GM12878 (cell line): ENCODE data around the gene RIT2. TPM values are rescaled to one million over a fixed set of nuclear protein-coding genes. Genes with fewer than 3 reads are reported as not detected.

Source experiments
- ATAC-seq: fragments of 200-7000 bp; cut with Tn5 transposase; 3 replicates; pipeline ENCODE4 v1.9.1; 2020; ENCODE audit warnings: mild to moderate bottlenecking, moderate library complexity
- BruUV-seq: library from RNA; stranded (reverse); fragments of 400-500 nt; replicated peaks from 2 replicates; lab custom pipeline; 2021; lab: Mats Ljungman, UMichigan
- CTCF ChIA-PET: fragments of 300-600 bp; sonication (Branson Sonifier 250); formaldehyde crosslinking; extraction: SDS; loops from one replicate; lab custom pipeline; 2021; ENCODE audit warnings: inconsistent platforms; lab: Yijun Ruan, JAX
- POLR2A ChIA-PET: fragments of 350-600 bp; formaldehyde crosslinking; extraction: SDS; loops from one replicate; lab custom pipeline; 2021; ENCODE audit warnings: inconsistent platforms; lab: Charles Lee
- RAD21 ChIA-PET: fragments of 300-600 bp; sonication (Branson Sonifier 250); formaldehyde crosslinking; loops from one replicate; lab custom pipeline; 2023; ENCODE audit warnings: antibody characterized with exemption; ENCODE audit not compliant: unreplicated experiment; lab: Charles Lee
- SMC1A ChIA-PET: fragments of 300-600 bp; sonication (Branson Sonifier 250); formaldehyde crosslinking; loops from one replicate; lab custom pipeline; 2023; ENCODE audit not compliant: unreplicated experiment, uncharacterized antibody; lab: Charles Lee
- DNase-seq: peaks from one replicate; pipeline ENCODE4 v3.0.0-alpha.2; 2011; ENCODE audit warnings: low read depth, low spot score
- FAIRE-seq: peaks from 3 replicates; lab custom pipeline; 2011; peaks lifted over from hg19 to GRCh38; lab: Jason Lieb, UNC
- H2AFZ ChIP-seq: 2 replicates; pipeline ENCODE4 v1.6.0; 2011; ENCODE audit warnings: low read depth, low read length, control low read depth; ENCODE audit not compliant: control insufficient read depth
- H3K27ac ChIP-seq: 2 replicates; pipeline ENCODE4 v1.5.1; 2011; ENCODE audit warnings: control low read depth; ENCODE audit not compliant: control insufficient read depth, insufficient read depth
- H3K27me3 ChIP-seq, 2 experiments: replicated peaks in 1 of 2; 2 replicates each; pipeline versions ENCODE4 v1.6.0 to v1.6.1; 2011; ENCODE audit warnings: low read length in 1 of 2; ENCODE audit not compliant: control insufficient read depth in 2 of 2, insufficient read depth in 2 of 2
- H3K36me3 ChIP-seq, 2 experiments: 2 replicates each; pipeline ENCODE4 v1.5.1; 2011; ENCODE audit warnings: low read length in 1 of 2; ENCODE audit not compliant: control insufficient read depth in 2 of 2, insufficient read depth in 2 of 2
- H3K4me1 ChIP-seq: 2 replicates; pipeline ENCODE4 v1.6.1; 2011; ENCODE audit warnings: mild to moderate bottlenecking, low read length, moderate library complexity, mixed read lengths; ENCODE audit not compliant: control insufficient read depth, insufficient read depth
- H3K4me2 ChIP-seq: 2 replicates; pipeline ENCODE4 v1.6.0; 2011; ENCODE audit warnings: control low read depth; ENCODE audit not compliant: control insufficient read depth, insufficient read depth
- H3K4me3 ChIP-seq: fragments of 200-600 bp; sonication (generic); 2 replicates; pipeline ENCODE4 v1.5.1; 2016
- H3K79me2 ChIP-seq: 2 replicates; pipeline ENCODE4 v1.6.0; 2011; ENCODE audit warnings: low read length; ENCODE audit not compliant: control insufficient read depth, insufficient read depth
- H3K9ac ChIP-seq: 2 replicates; pipeline ENCODE4 v1.8.0; 2011; ENCODE audit warnings: low read length, control low read depth, mixed read lengths; ENCODE audit not compliant: control insufficient read depth, insufficient read depth
- H3K9me3 ChIP-seq: replicated peaks from 3 replicates; pipeline ENCODE4 v1.5.1; 2011; ENCODE audit warnings: mild to moderate bottlenecking, low read length; ENCODE audit not compliant: control insufficient read depth, insufficient read depth
- H4K20me1 ChIP-seq: 2 replicates; pipeline ENCODE4 v1.6.0; 2011; ENCODE audit not compliant: control insufficient read depth, insufficient read depth
- ASH2L ChIP-seq: fragments of 300-600, 200-600 bp; sonication (generic); IDR thresholded peaks from 2 replicates; pipeline ENCODE4 v1.6.1; 2017; ENCODE audit warnings: low read depth, mild to moderate bottlenecking, borderline replicate concordance
- BACH1 ChIP-seq: fragments of 450-650 bp; IDR thresholded peaks from 2 replicates; pipeline ENCODE4 v1.6.1; 2017; ENCODE audit warnings: mild to moderate bottlenecking, borderline replicate concordance
- BCL11A ChIP-seq: IDR thresholded peaks from 2 replicates; pipeline ENCODE4 v1.6.1; 2011; ENCODE audit warnings: low read depth, low read length
- BRCA1 ChIP-seq: IDR thresholded peaks from 2 replicates; pipeline ENCODE4 v1.6.1; 2011; ENCODE audit warnings: low read depth, low read length, improper control_type of control experiment
- CUX1 ChIP-seq: IDR thresholded peaks from 2 replicates; pipeline ENCODE4 v1.6.1; 2012; ENCODE audit warnings: improper control_type of control experiment, low read depth, low read length; ENCODE audit not compliant: insufficient replicate concordance
- EZH2 ChIP-seq: IDR thresholded peaks from 2 replicates; pipeline ENCODE4 v1.6.1; 2012; ENCODE audit warnings: low read depth, mild to moderate bottlenecking, control low read depth, inconsistent platforms, low read length, borderline replicate concordance; ENCODE audit not compliant: control insufficient read depth
- SUPT20H ChIP-seq: IDR thresholded peaks from 2 replicates; pipeline ENCODE4 v1.6.1; 2011; ENCODE audit warnings: low read depth, mild to moderate bottlenecking, low read length, moderate library complexity, borderline replicate concordance; ENCODE audit not compliant: control insufficient read depth
- ZZZ3 ChIP-seq: IDR thresholded peaks from 2 replicates; pipeline ENCODE4 v1.6.1; 2011; ENCODE audit warnings: low read depth; ENCODE audit not compliant: control insufficient read depth, insufficient read length
- WGBS: methylation state at CpG from one replicate; pipeline ENCODE4 v1.1.6; 2016; ENCODE audit warnings: low lambda C conversion rate; ENCODE audit not compliant: insufficient replicate concordance, insufficient coverage; ENCODE audit errors: missing lambda C conversion rate; 5-methylcytosine and 5-hydroxymethylcytosine counted together
- in situ Hi-C: fragments of 300-500 bp; cut with MboI; formaldehyde crosslinking; loops from 9 replicates; pipeline ENCODE4 v1.14.3; 2018; ENCODE audit warnings: mixed read lengths
- intact Hi-C: fragments of 100-400 bp; cut with micrococcal nuclease; formaldehyde crosslinking; loops from one replicate; pipeline ENCODE4 v1.14.2; 2022; ENCODE audit not compliant: unreplicated experiment
- polyA plus RNA-seq, 11 experiments: library from polyadenylated mRNA; depleted of rRNA in 4 of 11; unstranded in 6 of 11; stranded (reverse) in 5 of 11; fragments of >200 nt; fragmentation: Nextera tagmentation in 4 of 11; fragmentation: Illumina TruSeq in 1 of 11; extraction: Ambion mirVana in 4 of 11; extraction: Trizol in 1 of 11; gene quantifications; 1 replicate in 1 of 11; 2 replicates in 10 of 11; pipeline versions ENCODE4 v1.2.1 to v1.2.3, GENCODE V29; 2011 to 2016; ENCODE audit warnings: inconsistent platforms in 2 of 11, missing spikeins in 2 of 11, low read depth in 1 of 11
- total RNA-seq, 4 experiments: library from RNA; depleted of rRNA in 3 of 4; stranded (reverse); fragments of >200 nt in 3 of 4; fragmentation: Illumina TruSeq in 1 of 4; extraction: Trizol in 1 of 4; gene quantifications; 2 replicates each; pipeline versions ENCODE4 v1.2.1 to v1.2.3, GENCODE V29; 2013 to 2021
- TF ChIP-seq, protein P1 (sequence below): IDR thresholded peaks from 2 replicates; pipeline ENCODE4 v1.6.1; 2011; ENCODE audit warnings: low read depth, mild to moderate bottlenecking, low read length, moderate library complexity, borderline replicate concordance; ENCODE audit errors: extremely low read depth
- TF ChIP-seq, protein P2 (sequence below): IDR thresholded peaks from 2 replicates; pipeline ENCODE4 v1.6.1; 2011; ENCODE audit warnings: low read depth, low read length, improper control_type of control experiment, borderline replicate concordance
- TF ChIP-seq, protein P3 (sequence below): IDR thresholded peaks from 2 replicates; pipeline ENCODE4 v1.6.1; 2011; ENCODE audit warnings: mild to moderate bottlenecking, low read depth, low read length, moderate library complexity; ENCODE audit not compliant: insufficient replicate concordance

Gene RIT2
- total and polyA plus RNA-seq, 10 of the 15 experiments (the other 5 are each of a cell fraction or from before 2014, with no cell fraction given): not detected

- no peak for TF ChIP-seq CUX1
- TF ChIP-seq, all 136 proteins: peak for 0
These were observed 43.7 kb upstream of the RIT2 start (continued) for GRCh38 chr18:43159086-43159770.

DNA sequence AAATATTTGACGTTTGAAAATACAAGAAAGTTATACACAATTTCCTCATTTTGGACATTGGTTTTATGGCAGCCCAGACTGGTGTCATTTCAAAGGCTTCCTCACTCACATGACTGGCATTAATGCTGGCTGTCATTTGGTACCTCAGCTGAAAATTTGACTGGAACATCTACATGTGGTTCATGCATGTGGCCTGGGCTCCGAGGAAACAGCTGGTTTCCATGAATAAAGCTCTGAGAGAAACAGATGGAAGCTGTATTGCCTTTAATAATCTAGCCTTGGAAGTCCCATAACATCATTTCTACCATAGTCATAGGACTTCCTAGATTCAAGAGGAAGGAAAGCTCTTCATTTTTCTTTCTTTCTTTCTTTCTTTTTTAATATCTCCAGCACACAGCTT, 42.9 kb upstream of the RIT2 start:
- no peaks in the 10 kb centered on the region for H4K20me1 ChIP-seq
- ChIA-PET RAD21 (no interaction called here), CTCF (no interaction called here), POLR2A (no interaction called here), SMC1A (interaction anchor here (0.5 to 1.1 kb wide), 2 partner anchors 14 to 33 kb away, joined by 3 read pairs; no protein-coding TSS in a partner anchor)
- no peaks in the 10 kb centered on the region for H3K4me1 ChIP-seq
- FAIRE-seq (no peak), ATAC-seq (no peak), DNase-seq (no peak)
- no peaks in the 10 kb centered on the region for H3K79me2 ChIP-seq
- H3K27me3 ChIP-seq: no peaks in the 10 kb centered on the region
- H3K4me3 ChIP-seq: no peak overlapping the region
- H2AFZ ChIP-seq: no peak overlapping the region
- H3K9me3 ChIP-seq: no peaks in the 10 kb centered on the region
- no peak overlapping the region for H3K4me2 ChIP-seq
- BruUV-seq: no TSS peak
- H3K27ac ChIP-seq: no peak overlapping the region
- in situ Hi-C loops: no loop called here
- 0% methylated on average over 2 of the region's 2 CpGs for WGBS
- intact Hi-C loops: no loop called here
- no peak overlapping the region for H3K9ac ChIP-seq
- H3K36me3 ChIP-seq: no peaks in the 10 kb centered on the region
- TF ChIP-seq, protein P1, sequence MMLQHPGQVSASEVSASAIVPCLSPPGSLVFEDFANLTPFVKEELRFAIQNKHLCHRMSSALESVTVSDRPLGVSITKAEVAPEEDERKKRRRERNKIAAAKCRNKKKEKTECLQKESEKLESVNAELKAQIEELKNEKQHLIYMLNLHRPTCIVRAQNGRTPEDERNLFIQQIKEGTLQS: no peak
- TF ChIP-seq ZZZ3: no peak
- TF ChIP-seq SUPT20H: no peak
- TF ChIP-seq BCL11A: no peak
- TF ChIP-seq, protein P2, sequence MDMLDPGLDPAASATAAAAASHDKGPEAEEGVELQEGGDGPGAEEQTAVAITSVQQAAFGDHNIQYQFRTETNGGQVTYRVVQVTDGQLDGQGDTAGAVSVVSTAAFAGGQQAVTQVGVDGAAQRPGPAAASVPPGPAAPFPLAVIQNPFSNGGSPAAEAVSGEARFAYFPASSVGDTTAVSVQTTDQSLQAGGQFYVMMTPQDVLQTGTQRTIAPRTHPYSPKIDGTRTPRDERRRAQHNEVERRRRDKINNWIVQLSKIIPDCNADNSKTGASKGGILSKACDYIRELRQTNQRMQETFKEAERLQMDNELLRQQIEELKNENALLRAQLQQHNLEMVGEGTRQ: no peak
- no peak for TF ChIP-seq BACH1
- no peak for TF ChIP-seq ASH2L
- no peak for TF ChIP-seq BRCA1
- TF ChIP-seq EZH2: no peak
- TF ChIP-seq, protein P3, sequence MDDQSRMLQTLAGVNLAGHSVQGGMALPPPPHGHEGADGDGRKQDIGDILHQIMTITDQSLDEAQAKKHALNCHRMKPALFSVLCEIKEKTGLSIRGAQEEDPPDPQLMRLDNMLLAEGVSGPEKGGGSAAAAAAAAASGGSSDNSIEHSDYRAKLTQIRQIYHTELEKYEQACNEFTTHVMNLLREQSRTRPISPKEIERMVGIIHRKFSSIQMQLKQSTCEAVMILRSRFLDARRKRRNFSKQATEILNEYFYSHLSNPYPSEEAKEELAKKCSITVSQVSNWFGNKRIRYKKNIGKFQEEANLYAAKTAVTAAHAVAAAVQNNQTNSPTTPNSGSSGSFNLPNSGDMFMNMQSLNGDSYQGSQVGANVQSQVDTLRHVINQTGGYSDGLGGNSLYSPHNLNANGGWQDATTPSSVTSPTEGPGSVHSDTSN: no peak
